Upper lobe of right lung (tissue), 1 donor: ENCODE measurements around the gene RNASE8. TPM values are rescaled to one million over a fixed set of nuclear protein-coding genes. Genes with fewer than 3 reads are reported as not detected.

Experiments
- ATAC-seq: fragments of 200-7000 bp; cut with Tn5 transposase; one replicate; pipeline ENCODE4 v1.9.1; 2020; ENCODE audit warnings: mild to moderate bottlenecking, moderate library complexity
- DNase-seq: peaks from one replicate; pipeline ENCODE4 v3.0.0-alpha.2; 2020
- H3K27ac ChIP-seq: fragments of 200-600 bp; one replicate; pipeline ENCODE4 v1.8.0; 2022
- H3K27me3 ChIP-seq: fragments of 200-600 bp; one replicate; pipeline ENCODE4 v1.8.0; 2022; ENCODE audit warnings: mild to moderate bottlenecking
- H3K36me3 ChIP-seq: fragments of 200-600 bp; one replicate; pipeline ENCODE4 v1.8.0; 2022
- H3K4me1 ChIP-seq: fragments of 200-600 bp; one replicate; pipeline ENCODE4 v1.8.0; 2022
- H3K4me3 ChIP-seq: fragments of 200-600 bp; one replicate; pipeline ENCODE4 v1.8.0; 2022; ENCODE audit warnings: mild to moderate bottlenecking
- H3K9me3 ChIP-seq: fragments of 200-600 bp; one replicate; pipeline ENCODE4 v1.8.0; 2022
- intact Hi-C: fragments of 100-400 bp; cut with DNase I; formaldehyde crosslinking; loops from one replicate; pipeline ENCODE4 v1.11.0; 2022
- total RNA-seq: library from RNA; stranded (reverse); fragmentation: NEBNext Ultra II Directional; extraction: Animal tissue kit (Norgen Biotek cat#: 25700); gene quantifications from one replicate; pipeline ENCODE4 v1.2.1, GENCODE V29; 2021
- TF ChIP-seq, protein P1 (sequence below): fragments of 200-600 bp; IDR thresholded peaks from one replicate; pipeline ENCODE4 v1.8.0; 2022; ENCODE audit warnings: antibody characterized with exemption
- donor health status: DM: no; HTN: yes; CAD: no; lungs with severe emphysema.

The RNASE8 gene
- total RNA-seq, 1 donor from 2014 or later: not detected

DNA sequence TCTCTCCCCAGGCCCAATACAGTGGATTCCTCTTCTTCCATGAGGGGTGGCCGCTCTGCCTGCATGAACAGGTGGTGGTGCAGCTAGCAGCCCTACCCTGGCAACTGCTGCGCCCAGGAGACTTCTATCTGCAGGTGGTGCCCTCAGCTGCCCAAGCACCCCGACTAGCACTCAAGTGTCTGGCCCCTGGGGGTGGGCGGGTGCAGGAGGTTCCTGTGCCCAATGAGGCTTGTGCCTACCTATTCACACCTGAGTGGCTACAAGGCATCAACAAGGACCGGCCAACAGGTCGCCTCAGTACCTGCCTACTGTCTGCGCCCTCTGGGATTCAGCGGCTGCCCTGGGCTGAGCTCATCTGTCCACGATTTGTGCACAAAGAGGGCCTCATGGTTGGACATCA, 16.3 kb downstream of the RNASE8 start:
- TF ChIP-seq, protein P1, sequence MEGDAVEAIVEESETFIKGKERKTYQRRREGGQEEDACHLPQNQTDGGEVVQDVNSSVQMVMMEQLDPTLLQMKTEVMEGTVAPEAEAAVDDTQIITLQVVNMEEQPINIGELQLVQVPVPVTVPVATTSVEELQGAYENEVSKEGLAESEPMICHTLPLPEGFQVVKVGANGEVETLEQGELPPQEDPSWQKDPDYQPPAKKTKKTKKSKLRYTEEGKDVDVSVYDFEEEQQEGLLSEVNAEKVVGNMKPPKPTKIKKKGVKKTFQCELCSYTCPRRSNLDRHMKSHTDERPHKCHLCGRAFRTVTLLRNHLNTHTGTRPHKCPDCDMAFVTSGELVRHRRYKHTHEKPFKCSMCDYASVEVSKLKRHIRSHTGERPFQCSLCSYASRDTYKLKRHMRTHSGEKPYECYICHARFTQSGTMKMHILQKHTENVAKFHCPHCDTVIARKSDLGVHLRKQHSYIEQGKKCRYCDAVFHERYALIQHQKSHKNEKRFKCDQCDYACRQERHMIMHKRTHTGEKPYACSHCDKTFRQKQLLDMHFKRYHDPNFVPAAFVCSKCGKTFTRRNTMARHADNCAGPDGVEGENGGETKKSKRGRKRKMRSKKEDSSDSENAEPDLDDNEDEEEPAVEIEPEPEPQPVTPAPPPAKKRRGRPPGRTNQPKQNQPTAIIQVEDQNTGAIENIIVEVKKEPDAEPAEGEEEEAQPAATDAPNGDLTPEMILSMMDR: no peak
- H3K4me3 ChIP-seq: no peak overlapping the region
- H3K27me3 ChIP-seq: no peaks in the 10 kb centered on the region
- peaks cover 21% of the 10 kb centered on the region for H3K4me1 ChIP-seq
- no peak overlapping the region for H3K27ac ChIP-seq
- peaks cover 27% of the 10 kb centered on the region for H3K36me3 ChIP-seq
- ATAC-seq (no peak), DNase-seq (no peak)
- no peaks in the 10 kb centered on the region for H3K9me3 ChIP-seq
- intact Hi-C loops: no loop called here

DNA sequence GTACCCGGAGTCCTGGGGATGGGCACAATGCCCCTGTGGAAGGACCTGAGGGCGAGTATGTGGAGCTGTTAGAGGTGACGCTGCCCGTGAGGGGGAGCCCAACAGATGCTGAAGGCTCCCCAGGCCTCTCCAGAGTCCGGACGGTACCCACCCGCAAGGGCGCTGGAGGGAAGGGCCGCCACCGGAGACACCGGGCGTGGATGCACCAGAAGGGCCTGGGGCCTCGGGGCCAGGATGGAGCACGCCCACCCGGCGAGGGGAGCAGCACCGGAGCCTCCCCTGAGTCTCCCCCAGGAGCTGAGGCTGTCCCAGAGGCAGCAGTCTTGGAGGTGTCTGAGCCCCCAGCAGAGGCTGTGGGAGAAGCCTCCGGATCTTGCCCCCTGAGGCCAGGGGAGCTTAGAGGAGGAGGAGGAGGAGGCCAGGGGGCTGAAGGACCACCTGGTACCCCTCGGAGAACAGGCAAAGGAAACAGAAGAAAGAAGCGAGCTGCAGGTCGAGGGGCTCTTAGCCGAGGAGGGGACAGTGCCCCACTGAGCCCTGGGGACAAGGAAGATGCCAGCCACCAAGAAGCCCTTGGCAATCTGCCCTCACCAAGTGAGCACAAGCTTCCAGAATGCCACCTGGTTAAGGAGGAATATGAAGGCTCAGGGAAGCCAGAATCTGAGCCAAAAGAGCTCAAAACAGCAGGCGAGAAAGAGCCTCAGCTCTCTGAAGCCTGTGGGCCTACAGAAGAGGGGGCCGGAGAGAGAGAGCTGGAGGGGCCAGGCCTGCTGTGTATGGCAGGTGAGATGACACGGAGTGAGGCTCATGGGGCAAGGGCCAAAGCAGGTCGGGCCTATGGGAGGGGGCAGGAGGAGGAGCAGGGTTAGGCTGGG, 17.0 kb downstream of the RNASE8 start:
- TF ChIP-seq, protein P1: no peak
- intact Hi-C loops: no loop called here
- H3K9me3 ChIP-seq: no peaks in the 10 kb centered on the region
- no peaks in the 10 kb centered on the region for H3K27me3 ChIP-seq
- no peak for DNase-seq
- no peak overlapping the region for H3K27ac ChIP-seq
- peaks cover 14% of the 10 kb centered on the region for H3K4me1 ChIP-seq
- H3K4me3 ChIP-seq: no peak overlapping the region
- no peak for ATAC-seq
- H3K36me3 ChIP-seq: peaks cover 34% of the 10 kb centered on the region

DNA sequence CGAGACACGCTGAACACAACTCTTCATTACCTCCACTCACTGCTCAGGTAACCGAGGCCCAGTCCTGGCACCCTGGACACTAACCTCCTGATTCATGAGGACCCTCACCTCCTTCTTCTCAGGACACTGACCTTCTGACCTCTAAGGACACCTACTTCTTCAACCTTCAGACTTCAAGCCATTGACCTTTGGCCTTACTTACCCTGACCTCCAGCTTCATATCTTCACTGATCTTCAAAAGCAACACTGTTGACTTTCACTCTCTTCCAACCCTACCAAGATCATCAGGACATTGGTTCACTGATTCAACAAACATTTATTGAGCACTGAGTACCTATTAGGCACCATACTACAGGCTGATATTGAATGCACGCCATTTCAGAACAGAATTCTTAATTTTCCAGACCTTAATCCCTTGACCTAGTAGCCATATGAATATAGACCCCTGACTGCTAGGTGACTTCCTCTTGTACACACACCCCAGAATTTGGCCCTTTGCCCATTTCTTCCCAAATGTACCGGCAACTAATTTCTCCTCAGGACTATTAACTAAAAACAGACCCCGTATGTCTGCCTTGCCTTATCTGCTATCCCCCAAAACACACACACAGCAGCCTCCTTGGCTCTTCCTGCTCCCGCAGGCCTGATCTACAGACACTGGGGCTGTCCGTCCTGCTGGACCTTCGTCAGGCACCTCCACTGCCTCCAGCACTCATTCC, 18.3 kb downstream of the RNASE8 start:
- ATAC-seq: no peak
- H3K4me1 ChIP-seq: peaks cover 12% of the 10 kb centered on the region
- H3K27ac ChIP-seq: no peak overlapping the region
- H3K4me3 ChIP-seq: no peak overlapping the region
- intact Hi-C loops: no loop called here
- H3K27me3 ChIP-seq: no peaks in the 10 kb centered on the region
- no peaks in the 10 kb centered on the region for H3K9me3 ChIP-seq
- peaks cover 45% of the 10 kb centered on the region for H3K36me3 ChIP-seq
- DNase-seq: no peak
- TF ChIP-seq, protein P1: no peak

DNA sequence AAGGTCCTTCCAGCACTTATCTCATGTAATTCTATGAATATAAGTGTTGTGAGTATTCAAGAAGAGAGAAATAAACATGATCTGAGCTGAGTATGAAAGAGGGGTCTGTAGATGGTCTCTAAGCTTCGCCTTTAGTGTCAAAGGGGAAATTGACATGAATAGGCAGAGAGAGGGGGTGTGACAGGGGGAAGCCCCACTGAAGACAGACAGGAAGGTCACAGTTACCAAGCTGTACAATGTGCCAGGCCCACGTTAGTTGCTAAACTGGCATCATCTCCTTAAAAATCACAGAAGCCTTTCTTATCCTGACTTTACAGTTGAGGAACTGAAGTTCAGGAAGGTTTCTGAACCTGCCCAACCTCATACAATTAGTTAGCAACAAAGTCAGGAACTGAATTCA, 20.1 kb downstream of the RNASE8 start:
- TF ChIP-seq, protein P1: no peak
- Histone ChIP-seq H3K36me3 (peaks cover 61% of the 10 kb centered on the region), H3K27me3 (no peaks in the 10 kb centered on the region), H3K27ac (no peak overlapping the region), H3K4me1 (no peaks in the 10 kb centered on the region), H3K4me3 (no peak overlapping the region), H3K9me3 (no peaks in the 10 kb centered on the region)
- DNase-seq (no peak), ATAC-seq (no peak)
- intact Hi-C loops: no loop called here

DNA sequence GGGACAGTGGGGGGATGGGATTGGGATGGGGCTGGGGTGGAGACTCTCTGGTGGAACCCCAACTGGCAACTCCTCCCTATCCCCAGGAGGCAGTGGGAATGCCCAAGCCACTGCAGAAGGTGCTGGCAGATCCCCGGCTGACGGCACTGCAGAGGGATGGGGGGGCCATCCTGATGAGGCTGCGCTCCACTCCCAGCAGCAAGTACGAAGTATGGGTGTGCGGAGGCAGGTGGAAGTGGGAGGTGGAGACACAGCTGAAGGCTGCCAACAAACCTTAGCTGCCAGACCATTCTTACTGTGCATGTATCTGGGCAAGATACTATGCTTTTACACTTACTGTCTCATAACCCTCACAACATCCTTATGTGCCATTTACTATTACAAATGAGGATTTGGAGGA, 20.7 kb downstream of the RNASE8 start:
- Histone ChIP-seq H3K4me3 (no peak overlapping the region), H3K27ac (no peak overlapping the region), H3K36me3 (peaks cover 66% of the 10 kb centered on the region), H3K4me1 (no peaks in the 10 kb centered on the region), H3K9me3 (no peaks in the 10 kb centered on the region), H3K27me3 (no peaks in the 10 kb centered on the region)
- TF ChIP-seq, protein P1: no peak
- no peak for DNase-seq
- intact Hi-C loops: no loop called here
- ATAC-seq: no peak
